K562 (cell line): ENCODE data around the gene HOXB5. TPM values are rescaled to one million over a fixed set of nuclear protein-coding genes. Genes with fewer than 3 reads are reported as not detected.

ENCODE experiments used
- ATAC-seq: fragments of 200-7000 bp; cut with Tn5 transposase; 3 replicates; pipeline ENCODE4 v1.9.1; 2020; ENCODE audit warnings: moderate library complexity
- BruUV-seq: library from RNA; stranded (reverse); fragments of 400-500 nt; replicated peaks from 2 replicates; lab custom pipeline; 2021; lab: Mats Ljungman, UMichigan
- CTCF ChIA-PET: fragments of 300-600 bp; formaldehyde crosslinking; extraction: SDS; loops from one replicate; lab custom pipeline; 2021; ENCODE audit warnings: low intra/inter-chr PET ratio; lab: Yijun Ruan, JAX
- POLR2A ChIA-PET: fragments of 300-600, 350-650 bp; sonication (Branson Sonifier 250); formaldehyde crosslinking; extraction: SDS; loops from one replicate; lab custom pipeline; 2021; ENCODE audit warnings: antibody characterized with exemption, inconsistent platforms; lab: Yijun Ruan, JAX
- DNase-seq, 4 experiments: peaks; one replicate each; pipeline versions ENCODE4 v3.0.0 to v3.0.0-alpha.2; 2011 to 2018; ENCODE audit warnings: low spot score in 3 of 4, mixed read lengths in 3 of 4; ENCODE audit errors: extremely low read depth in 1 of 4
- FAIRE-seq: peaks from 2 replicates; lab custom pipeline; 2011; peaks lifted over from hg19 to GRCh38; lab: Jason Lieb, UNC
- H2AFZ ChIP-seq: 2 replicates; pipeline ENCODE4 v1.6.0; 2011; ENCODE audit warnings: low read depth, low read length, control low read depth, inconsistent platforms
- H3K27ac ChIP-seq: fragments of 200-600 bp; 3 replicates; pipeline ENCODE4 v1.8.0; 2011; ENCODE audit warnings: low read depth, mild to moderate bottlenecking, control low read depth, inconsistent platforms, low read length, moderate library complexity, mixed read lengths; ENCODE audit errors: extremely low read depth
- H3K27me3 ChIP-seq, 2 experiments: fragments of 300-600 bp in 1 of 2; 2 replicates in 1 of 2; 3 replicates in 1 of 2; pipeline versions ENCODE4 v1.6.0 to v1.8.0; 2011; ENCODE audit warnings: inconsistent platforms in 2 of 2, low read length in 2 of 2, mild to moderate bottlenecking in 1 of 2, mixed read lengths in 1 of 2, moderate library complexity in 1 of 2; ENCODE audit not compliant: control insufficient read depth in 2 of 2, insufficient read depth in 2 of 2
- H3K36me3 ChIP-seq: fragments of 300-600 bp; 3 replicates; pipeline ENCODE4 v1.8.0; 2011; ENCODE audit warnings: mild to moderate bottlenecking, low read length, inconsistent platforms; ENCODE audit not compliant: control insufficient read depth, insufficient read depth
- H3K4me1 ChIP-seq, 2 experiments: fragments of 200-600 bp in 1 of 2; replicated peaks in 1 of 2; 2 replicates in 1 of 2; 3 replicates in 1 of 2; pipeline versions ENCODE4 v1.5.1 to v1.8.0; 2011; ENCODE audit warnings: inconsistent platforms in 2 of 2, low read length in 2 of 2, mild to moderate bottlenecking in 1 of 2, mixed read lengths in 1 of 2, moderate library complexity in 1 of 2; ENCODE audit not compliant: control insufficient read depth in 2 of 2, insufficient read depth in 2 of 2
- H3K4me2 ChIP-seq: 2 replicates; pipeline ENCODE4 v1.6.1; 2011; ENCODE audit warnings: low read length, control low read depth, inconsistent platforms, mixed read lengths; ENCODE audit not compliant: insufficient read depth
- H3K4me3 ChIP-seq: fragments of 200-600 bp; sonication (generic), shearing (Covaris generic); 2 replicates; pipeline ENCODE4 v1.5.1; 2016; ENCODE audit warnings: control low read depth, inconsistent platforms
- H3K79me2 ChIP-seq: fragments of 200-600 bp; 3 replicates; pipeline ENCODE4 v1.8.0; 2011; ENCODE audit warnings: low read length, inconsistent platforms; ENCODE audit not compliant: control insufficient read depth, insufficient read depth
- H3K9ac ChIP-seq, 2 experiments: 2 replicates each; pipeline versions ENCODE4 v1.6.0 to v1.6.1; 2011; ENCODE audit warnings: low read depth in 2 of 2, low read length in 2 of 2, control low read depth in 1 of 2, inconsistent platforms in 1 of 2, mild to moderate bottlenecking in 1 of 2, mixed read lengths in 1 of 2; ENCODE audit not compliant: insufficient read depth in 1 of 2
- H3K9me1 ChIP-seq: one replicate; pipeline ENCODE4 v1.6.0; 2011; ENCODE audit warnings: inconsistent platforms, mild to moderate bottlenecking, low read length, moderate library complexity; ENCODE audit not compliant: control insufficient read depth, insufficient read depth
- H3K9me3 ChIP-seq: replicated peaks from 2 replicates; pipeline ENCODE4 v1.5.1; 2011; ENCODE audit warnings: low read depth, low read length, inconsistent platforms; ENCODE audit not compliant: control insufficient read depth, insufficient read depth
- H4K20me1 ChIP-seq: replicated peaks from 2 replicates; pipeline ENCODE4 v1.6.1; 2011; ENCODE audit warnings: low read length, inconsistent platforms, mixed read lengths; ENCODE audit not compliant: control insufficient read depth, insufficient read depth
- ARID1B ChIP-seq: fragments of 450-650 bp; IDR thresholded peaks from 2 replicates; pipeline ENCODE4 v1.6.1; 2016; ENCODE audit warnings: antibody characterized with exemption, mild to moderate bottlenecking, inconsistent platforms
- HDGF ChIP-seq: fragments of 450-650 bp; IDR thresholded peaks from 2 replicates; pipeline ENCODE4 v1.6.1; 2016
- KHSRP ChIP-seq: fragments of 450-650 bp; IDR thresholded peaks from 2 replicates; pipeline ENCODE4 v1.6.1; 2017
- MBD2 ChIP-seq: sonication (generic); IDR thresholded peaks from 2 replicates; pipeline ENCODE4 v1.6.1; 2016; ENCODE audit warnings: low read depth, borderline replicate concordance
- NRF1 ChIP-seq, 2 experiments: fragments of 450-650 bp; IDR thresholded peaks in 1 of 2; conservative IDR thresholded peaks in 1 of 2; 2 replicates each; pipeline ENCODE4 v1.6.1; 2014; ENCODE audit warnings: mild to moderate bottlenecking in 2 of 2
- POLR2B ChIP-seq: fragments of 450-650 bp; IDR thresholded peaks from 2 replicates; pipeline ENCODE4 v1.6.1; 2018; ENCODE audit warnings: low read depth; ENCODE audit not compliant: partially characterized antibody
- RB1 ChIP-seq: fragments of 450-650 bp; IDR thresholded peaks from 2 replicates; pipeline ENCODE4 v1.6.1; 2017; ENCODE audit warnings: low read depth, mild to moderate bottlenecking
- RBFOX2 ChIP-seq: fragments of 200-400 bp; formaldehyde crosslinking; IDR thresholded peaks from 2 replicates; pipeline ENCODE4 v1.6.1; 2017; ENCODE audit warnings: low read depth, mild to moderate bottlenecking, low read length, moderate library complexity
- TAF1 ChIP-seq: IDR thresholded peaks from 2 replicates; pipeline ENCODE4 v1.6.1; 2011; ENCODE audit warnings: mild to moderate bottlenecking, low read length, moderate library complexity; ENCODE audit not compliant: insufficient read depth, control insufficient read depth, severe bottlenecking; ENCODE audit errors: extremely low read depth
- ZBTB7A ChIP-seq: IDR thresholded peaks from 2 replicates; pipeline ENCODE4 v1.6.1; 2011; ENCODE audit warnings: low read depth, mild to moderate bottlenecking, low read length, moderate library complexity, borderline replicate concordance; ENCODE audit not compliant: control insufficient read depth
- ZNF324 ChIP-seq: fragments of 250-450 bp; sonication (Bioruptor Pico); IDR thresholded peaks from 2 replicates; pipeline ENCODE4 v1.4.0; 2020; ENCODE audit warnings: mild to moderate bottlenecking
- ZNF589 ChIP-seq: fragments of 200-800 bp; sonication (Bioruptor generic); IDR thresholded peaks from 2 replicates; pipeline ENCODE4 v1.6.1; 2016; ENCODE audit warnings: low read depth, missing genetic modification characterization, missing compliant biosample characterization
- WGBS: fragments of 100-300 bp; shearing (Covaris generic); methylation state at CpG from one replicate; pipeline ENCODE4 v1.1.6; 2016; ENCODE audit warnings: low coverage, mixed read lengths; ENCODE audit not compliant: insufficient coverage; ENCODE audit errors: missing lambda C conversion rate; 5-methylcytosine and 5-hydroxymethylcytosine counted together
- in situ Hi-C: fragments of 300-500 bp; cut with MboI; formaldehyde crosslinking; loops from 4 replicates; pipeline ENCODE4 v1.15.0; 2018; ENCODE audit warnings: inconsistent platforms, mixed read lengths
- intact Hi-C: fragments of 100-400 bp; cut with micrococcal nuclease; formaldehyde crosslinking; loops from 2 replicates; pipeline ENCODE4 v1.14.2; 2022
- polyA plus RNA-seq, 8 experiments: library from polyadenylated mRNA; depleted of rRNA in 4 of 8; stranded (reverse) in 5 of 8; unstranded in 3 of 8; fragments of >200 nt; fragmentation: Nextera tagmentation in 2 of 8; fragmentation: Illumina TruSeq in 1 of 8; extraction: Ambion mirVana in 2 of 8; extraction: Trizol in 1 of 8; gene quantifications; 2 replicates each; pipeline versions ENCODE4 v1.2.1 to v1.2.3, GENCODE V29; 2011 to 2014; ENCODE audit warnings: inconsistent platforms in 1 of 8, missing spikeins in 1 of 8
- total RNA-seq, 7 experiments: library from RNA; depleted of rRNA in 6 of 7; stranded (reverse); fragments of >200 nt in 6 of 7; fragmentation: Illumina TruSeq in 2 of 7; extraction: Trizol in 2 of 7; gene quantifications; 2 replicates each; pipeline versions ENCODE4 v1.2.1 to v1.2.3, GENCODE V29; 2011 to 2021; ENCODE audit warnings: low replicate concordance in 1 of 7
- TF ChIP-seq, protein P1 (sequence below): fragments of 200-800 bp; sonication (Bioruptor generic); IDR thresholded peaks from 2 replicates; pipeline ENCODE4 v1.6.1; 2017; ENCODE audit warnings: missing genetic modification characterization, missing compliant biosample characterization
- TF ChIP-seq, protein P2 (sequence below): sonication (generic); formaldehyde crosslinking; IDR thresholded peaks from 2 replicates; pipeline ENCODE4 v1.8.1; 2023; ENCODE audit warnings: mild to moderate bottlenecking, missing genetic modification reagents, moderate library complexity
- TF ChIP-seq, protein P3 (sequence below): fragments of 450-650 bp; IDR thresholded peaks from one replicate; pipeline ENCODE4 v1.6.1; 2018; ENCODE audit warnings: mild to moderate bottlenecking, moderate library complexity; ENCODE audit not compliant: partially characterized antibody

HOXB5 gene
- total and polyA plus RNA-seq, 9 of the 15 experiments (the other 6 are each of a cell fraction or from before 2014, with no cell fraction given): 0.24 to 2.7 (median 0.65) TPM

DNA sequence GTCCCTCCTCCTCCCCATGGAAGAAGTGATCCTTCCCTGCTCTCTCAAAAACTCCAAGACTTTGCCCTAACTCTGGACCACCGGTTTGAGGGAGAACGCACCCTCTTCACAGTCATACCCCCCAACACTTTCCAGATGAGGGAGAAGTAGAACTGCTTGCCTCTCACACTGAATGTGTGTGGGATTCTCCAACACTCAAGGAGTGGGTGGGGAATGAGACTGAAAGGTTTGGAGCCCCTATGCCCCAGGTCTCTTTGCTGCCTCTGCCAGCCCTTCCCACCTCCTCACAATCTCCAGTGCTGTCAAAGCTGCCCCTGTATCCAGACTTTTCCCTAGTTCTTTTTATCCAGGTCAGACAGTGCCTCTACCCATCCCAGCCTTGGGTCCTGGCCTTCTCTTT is 26.9 kb downstream of the HOXB5 start:
- no TSS peak for BruUV-seq
- ATAC-seq: no peak
- Histone ChIP-seq H3K27ac (no peak overlapping the region), H3K9ac (peak overlapping the region in 1 of 2 experiments; percentile 54; a peak in 1 of 4 replicates), H3K4me1 (peaks cover 25 to 30% of the 10 kb centered on the region in 2 experiments), H2AFZ (no peak overlapping the region), H3K79me2 (peaks cover 59% of the 10 kb centered on the region), H3K36me3 (peaks cover 95% of the 10 kb centered on the region; the same call in 2 of the 3 replicates), H3K9me1 (peaks cover 6% of the 10 kb centered on the region), H3K27me3 (no peaks in the 10 kb centered on the region), H4K20me1 (no peaks in the 10 kb centered on the region; the same call in 1 of the 2 replicates), H3K4me2 (no peak overlapping the region), H3K9me3 (no peaks in the 10 kb centered on the region), H3K4me3 (no peak overlapping the region)
- intact Hi-C loops (no loop called here), in situ Hi-C loops (no loop called here)
- whole genome bisulfite sequencing: 67% methylated on average over 2 of the region's 2 CpGs
- TF ChIP-seq KHSRP (no peak), TAF1 (no peak), RBFOX2 (no peak), ZNF324 (CRISPR knock-in tag) (no peak), ARID1B (no peak), ZBTB7A (no peak), RB1 (no peak), ZNF589 (CRISPR knock-in tag) (no peak), MBD2 (no peak), NRF1 (conservative IDR thresholded peaks at IDR 0.05 in 1 of 2, IDR thresholded peaks at IDR 0.05 in 1 of 2) (no peak), HDGF (no peak), POLR2B (no peak)
- TF ChIP-seq, protein P1, sequence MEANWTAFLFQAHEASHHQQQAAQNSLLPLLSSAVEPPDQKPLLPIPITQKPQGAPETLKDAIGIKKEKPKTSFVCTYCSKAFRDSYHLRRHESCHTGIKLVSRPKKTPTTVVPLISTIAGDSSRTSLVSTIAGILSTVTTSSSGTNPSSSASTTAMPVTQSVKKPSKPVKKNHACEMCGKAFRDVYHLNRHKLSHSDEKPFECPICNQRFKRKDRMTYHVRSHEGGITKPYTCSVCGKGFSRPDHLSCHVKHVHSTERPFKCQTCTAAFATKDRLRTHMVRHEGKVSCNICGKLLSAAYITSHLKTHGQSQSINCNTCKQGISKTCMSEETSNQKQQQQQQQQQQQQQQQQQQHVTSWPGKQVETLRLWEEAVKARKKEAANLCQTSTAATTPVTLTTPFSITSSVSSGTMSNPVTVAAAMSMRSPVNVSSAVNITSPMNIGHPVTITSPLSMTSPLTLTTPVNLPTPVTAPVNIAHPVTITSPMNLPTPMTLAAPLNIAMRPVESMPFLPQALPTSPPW (CRISPR knock-in tag): no peak
- TF ChIP-seq, protein P2, sequence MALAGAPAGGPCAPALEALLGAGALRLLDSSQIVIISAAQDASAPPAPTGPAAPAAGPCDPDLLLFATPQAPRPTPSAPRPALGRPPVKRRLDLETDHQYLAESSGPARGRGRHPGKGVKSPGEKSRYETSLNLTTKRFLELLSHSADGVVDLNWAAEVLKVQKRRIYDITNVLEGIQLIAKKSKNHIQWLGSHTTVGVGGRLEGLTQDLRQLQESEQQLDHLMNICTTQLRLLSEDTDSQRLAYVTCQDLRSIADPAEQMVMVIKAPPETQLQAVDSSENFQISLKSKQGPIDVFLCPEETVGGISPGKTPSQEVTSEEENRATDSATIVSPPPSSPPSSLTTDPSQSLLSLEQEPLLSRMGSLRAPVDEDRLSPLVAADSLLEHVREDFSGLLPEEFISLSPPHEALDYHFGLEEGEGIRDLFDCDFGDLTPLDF: no peak
- TF ChIP-seq, protein P3, sequence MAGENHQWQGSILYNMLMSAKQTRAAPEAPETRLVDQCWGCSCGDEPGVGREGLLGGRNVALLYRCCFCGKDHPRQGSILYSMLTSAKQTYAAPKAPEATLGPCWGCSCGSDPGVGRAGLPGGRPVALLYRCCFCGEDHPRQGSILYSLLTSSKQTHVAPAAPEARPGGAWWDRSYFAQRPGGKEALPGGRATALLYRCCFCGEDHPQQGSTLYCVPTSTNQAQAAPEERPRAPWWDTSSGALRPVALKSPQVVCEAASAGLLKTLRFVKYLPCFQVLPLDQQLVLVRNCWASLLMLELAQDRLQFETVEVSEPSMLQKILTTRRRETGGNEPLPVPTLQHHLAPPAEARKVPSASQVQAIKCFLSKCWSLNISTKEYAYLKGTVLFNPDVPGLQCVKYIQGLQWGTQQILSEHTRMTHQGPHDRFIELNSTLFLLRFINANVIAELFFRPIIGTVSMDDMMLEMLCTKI: no peak
- ChIA-PET POLR2A (interaction anchor here (0.6 to 3.9 kb wide), 2 partner anchors 10 to 1222 kb away, joined by 3 to 21 read pairs; no protein-coding TSS in a partner anchor), CTCF (no interaction called here)
- no peak for DNase-seq
- FAIRE-seq: no peak
